NK-92 (cell line): Measurements from ENCODE around the gene TLR4.

Experiments
- DNase-seq: peaks from one replicate; lab custom pipeline; 2025; ENCODE audit not compliant: unreplicated experiment; lab: John Stamatoyannopoulos, UW

Gene TLR4

GRCh38 chr9:117704024-117704575, at the start of gene TLR4:
Gene TLR4 (plus strand): TSS chr9:117704403. CDS start chr9:117704473, 70 bp downstream.
- DNase-seq, result no peak

GRCh38 chr9:117656002-117656401, 48.2 kb upstream of the TLR4 start:
- DNase-seq, result no peak

GRCh38 chr9:117662651-117663050, 41.6 kb upstream of the TLR4 start:
- no peak for DNase-seq

GRCh38 chr9:117664419-117664818, 39.8 kb upstream of the TLR4 start:
- DNase-seq, result no peak

- no peak for DNase-seq
These were observed 38.4 kb upstream of the TLR4 start for GRCh38 chr9:117665601-117666385.

GRCh38 chr9:117671468-117671867, 32.7 kb upstream of the TLR4 start:
- no peak for DNase-seq

GRCh38 chr9:117672369-117672768, 31.8 kb upstream of the TLR4 start:
- DNase-seq, result no peak

- DNase-seq, result no peak
These were observed 26.6 kb upstream of the TLR4 start for GRCh38 chr9:117677572-117677971.

GRCh38 chr9:117678871-117679270, 25.3 kb upstream of the TLR4 start:
- no peak for DNase-seq

GRCh38 chr9:117679416-117679815, 24.8 kb upstream of the TLR4 start:
- no peak for DNase-seq

GRCh38 chr9:117681888-117682287, 22.3 kb upstream of the TLR4 start:
- no peak for DNase-seq

- DNase-seq, result no peak
These were observed 21.1 kb upstream of the TLR4 start for GRCh38 chr9:117682955-117683710.

- DNase-seq, result no peak
These were observed 16.7 kb upstream of the TLR4 start for GRCh38 chr9:117687532-117687931.

GRCh38 chr9:117691367-117691766, 12.8 kb upstream of the TLR4 start:
- DNase-seq, result no peak

GRCh38 chr9:117696154-117696553, 8.0 kb upstream of the TLR4 start:
- no peak for DNase-seq

- DNase-seq, result no peak
These were observed 7.2 kb upstream of the TLR4 start for GRCh38 chr9:117697046-117697445.

- DNase-seq, result no peak
These were observed 666 bp upstream of the TLR4 start for GRCh38 chr9:117703537-117703936.

GRCh38 chr9:117704597-117704996, 394 bp downstream of the TLR4 start:
- DNase-seq, result no peak

- no peak for DNase-seq
These were observed 1.2 kb downstream of the TLR4 start for GRCh38 chr9:117705386-117705785.

- DNase-seq, result no peak
These were observed 2.4 kb downstream of the TLR4 start for GRCh38 chr9:117706421-117707116.

GRCh38 chr9:117707561-117707960, 3.4 kb downstream of the TLR4 start:
- no peak for DNase-seq
